Lung (tissue), 12 donors: ENCODE results near the gene LRRC51. TPM values are rescaled to one million over a fixed set of nuclear protein-coding genes. Genes with fewer than 3 reads are reported as not detected.

ENCODE experiments used
- ATAC-seq: fragments of 200-7000 bp; cut with Tn5 transposase; one replicate; pipeline ENCODE4 v1.9.1; 2020; ENCODE audit warnings: moderate number of reproducible peaks; ENCODE audit not compliant: insufficient read depth, low FRiP score
- DNase-seq, 3 donors: peaks; one replicate each; pipeline ENCODE4 v3.0.0-alpha.2; 2013 to 2017
- H3K27ac ChIP-seq, 2 donors: one replicate each; pipeline ENCODE4 v1.5.1; 2013; ENCODE audit warnings: mild to moderate bottlenecking in 2 of 2, moderate library complexity in 2 of 2, control low read depth in 1 of 2, inconsistent platforms in 1 of 2, low read depth in 1 of 2, low read length in 1 of 2
- H3K27me3 ChIP-seq, 3 donors: one replicate each; pipeline ENCODE4 v1.5.1; 2013; ENCODE audit warnings: low read length in 2 of 3; ENCODE audit not compliant: control insufficient read depth in 3 of 3, insufficient read depth in 3 of 3
- H3K36me3 ChIP-seq, 4 donors: one replicate each; pipeline ENCODE4 v1.5.1; 2013; ENCODE audit warnings: low read length in 4 of 4, mild to moderate bottlenecking in 1 of 4, moderate library complexity in 1 of 4; ENCODE audit not compliant: control insufficient read depth in 4 of 4, insufficient read depth in 4 of 4
- H3K4me1 ChIP-seq, 5 donors: one replicate each; pipeline ENCODE4 v1.5.1; 2013; ENCODE audit warnings: low read length in 5 of 5, mild to moderate bottlenecking in 2 of 5, moderate library complexity in 1 of 5; ENCODE audit not compliant: control insufficient read depth in 5 of 5, insufficient read depth in 5 of 5
- H3K4me3 ChIP-seq: one replicate; pipeline ENCODE4 v1.5.1; 2013; ENCODE audit warnings: mild to moderate bottlenecking, control low read depth, moderate library complexity
- H3K9ac ChIP-seq, 2 donors: one replicate each; pipeline ENCODE4 v1.5.1; 2013; ENCODE audit warnings: low read length in 2 of 2, control low read depth in 1 of 2; ENCODE audit not compliant: insufficient read depth in 1 of 2
- H3K9me3 ChIP-seq, 4 donors: one replicate each; pipeline ENCODE4 v1.5.1; 2013; ENCODE audit warnings: low read length in 3 of 4, mild to moderate bottlenecking in 1 of 4, moderate library complexity in 1 of 4; ENCODE audit not compliant: control insufficient read depth in 4 of 4, insufficient read depth in 3 of 4
- CTCF ChIP-seq: IDR thresholded peaks from 2 replicates; pipeline ENCODE4 v1.5.1; 2012; ENCODE audit warnings: mild to moderate bottlenecking; ENCODE audit errors: control extremely low read depth, extremely low read depth
- WGBS, 2 donors: extraction: QIAGEN DNeasy Blood & Tissue Kit; methylation state at CpG; one replicate each; pipeline ENCODE4 v1.1.7; 2013; 5-methylcytosine and 5-hydroxymethylcytosine counted together
- polyA plus RNA-seq, 2 donors: library from polyadenylated mRNA; stranded (reverse); fragments of 200-250 nt; gene quantifications; one replicate each; pipeline ENCODE4 v1.2.1, GENCODE V29; 2013
- total RNA-seq, 2 donors: library from RNA; depleted of rRNA in 1 of 2; stranded (reverse); fragments of >200 nt in 1 of 2; gene quantifications; one replicate each; pipeline ENCODE4 v1.2.1, GENCODE V29; 2014 to 2021
- donor health status: control.
- donor health status: control.
- donor health status: Bipolar disorder and iron deficiency.
- donor health status: healthy.
- donor health status: DM: yes; HTN: yes; CAD: no.

LRRC51 gene
- total and polyA plus RNA-seq, 4 donors = 10.4 to 29.6 (median 19.8) TPM

- 95 to 97% methylated on average over 14 of the region's 14 CpGs for WGBS, 2 donors
- ATAC-seq = no peak
- Histone ChIP-seq H3K27ac (no peak within 1 kb of the TSS), H3K4me1 (peaks cover 0 to 17% (median 5%) of the 10 kb centered on the region in 5 donors), H3K4me3 (no peak within 1 kb of the TSS), H3K9ac (no peak within 1 kb of the TSS), H3K36me3 (peaks cover 0 to 7% (median 2%) of the 10 kb centered on the region in 4 donors), H3K9me3 (no peaks in the 10 kb centered on the region), H3K27me3 (no peaks in the 10 kb centered on the region)
- DNase-seq = no peak
- TF ChIP-seq CTCF = no peak
Observed at GRCh38 chr11:72105888-72106287, 25.2 kb downstream of the LRRC51 start, which contains the start of gene TOMT. TSS of gene TOMT (plus strand) at chr11:72105924. CDS start at chr11:72105952, 28 bp downstream.

- H3K4me1 ChIP-seq = peaks cover 0 to 13% (median 0%) of the 10 kb centered on the region in 5 donors
- DNase-seq (peak in 1 of 3 donors; percentile 26), ATAC-seq (no peak)
- peaks cover 0 to 9% (median 0%) of the 10 kb centered on the region in 3 donors for H3K27me3 ChIP-seq
- WGBS, 2 donors = 3 to 4% methylated on average over 10 of the region's 10 CpGs
- H3K9me3 ChIP-seq = no peaks in the 10 kb centered on the region
- peak overlapping the region; percentile 97 for H3K27ac ChIP-seq
- peak overlapping the region; percentile 60 to 99 for H3K9ac ChIP-seq
- peaks cover 0 to 7% (median 0%) of the 10 kb centered on the region in 4 donors for H3K36me3 ChIP-seq
- H3K4me3 ChIP-seq = peak overlapping the region; percentile 18
- no peak for TF ChIP-seq CTCF
Observed at GRCh38 chr11:72111300-72112142, 30.9 kb downstream of the LRRC51 start.

GRCh38 chr11:72112143-72112977 is 31.7 kb downstream of the LRRC51 start, which contains the start of gene ANAPC15:
TSS of gene ANAPC15 (minus strand) at chr11:72112695. CDS start at chr11:72111276, 1,419 bp downstream.
- ATAC-seq (peak; percentile 93), DNase-seq (peak; percentile 99 to 100 (median 100))
- H3K27me3 ChIP-seq = peaks cover 0 to 11% (median 0%) of the 10 kb centered on the region in 3 donors
- H3K4me1 ChIP-seq = peaks cover 0 to 13% (median 0%) of the 10 kb centered on the region in 5 donors
- 0% methylated on average over 49 of the region's 49 CpGs for WGBS, 2 donors
- H3K9ac ChIP-seq = peak within 1 kb of the TSS; percentile 71 to 99
- H3K4me3 ChIP-seq = peak within 1 kb of the TSS; percentile 51
- H3K36me3 ChIP-seq = peaks cover 0 to 7% (median 0%) of the 10 kb centered on the region in 4 donors
- no peak for TF ChIP-seq CTCF
- no peaks in the 10 kb centered on the region for H3K9me3 ChIP-seq
- peak within 1 kb of the TSS; percentile 97 for H3K27ac ChIP-seq
